ENCODE data around the gene CEACAM19. TPM values are rescaled to one million over a fixed set of nuclear protein-coding genes. Genes with fewer than 3 reads are reported as not detected.

Gene CEACAM19
- total RNA-seq, 4 donors from 2014 or later: 0.49 to 1.5 (median 1.2) TPM

DNA sequence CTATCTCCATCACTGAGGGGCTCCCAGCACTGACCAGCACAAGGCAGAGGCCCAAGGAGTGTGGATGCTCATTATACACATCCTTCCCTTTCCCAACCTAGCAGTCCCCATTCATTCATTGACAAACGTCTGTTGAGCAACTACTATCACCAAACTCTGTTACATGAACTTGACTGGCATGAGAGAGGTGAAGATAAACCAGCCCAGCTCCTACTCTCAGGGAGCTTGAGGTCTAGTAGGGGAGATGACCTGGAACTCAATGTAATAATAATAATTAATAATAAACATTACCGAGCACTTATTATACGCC, 18.8 kb downstream of the CEACAM19 start:
- TF ChIP-seq, protein P1, sequence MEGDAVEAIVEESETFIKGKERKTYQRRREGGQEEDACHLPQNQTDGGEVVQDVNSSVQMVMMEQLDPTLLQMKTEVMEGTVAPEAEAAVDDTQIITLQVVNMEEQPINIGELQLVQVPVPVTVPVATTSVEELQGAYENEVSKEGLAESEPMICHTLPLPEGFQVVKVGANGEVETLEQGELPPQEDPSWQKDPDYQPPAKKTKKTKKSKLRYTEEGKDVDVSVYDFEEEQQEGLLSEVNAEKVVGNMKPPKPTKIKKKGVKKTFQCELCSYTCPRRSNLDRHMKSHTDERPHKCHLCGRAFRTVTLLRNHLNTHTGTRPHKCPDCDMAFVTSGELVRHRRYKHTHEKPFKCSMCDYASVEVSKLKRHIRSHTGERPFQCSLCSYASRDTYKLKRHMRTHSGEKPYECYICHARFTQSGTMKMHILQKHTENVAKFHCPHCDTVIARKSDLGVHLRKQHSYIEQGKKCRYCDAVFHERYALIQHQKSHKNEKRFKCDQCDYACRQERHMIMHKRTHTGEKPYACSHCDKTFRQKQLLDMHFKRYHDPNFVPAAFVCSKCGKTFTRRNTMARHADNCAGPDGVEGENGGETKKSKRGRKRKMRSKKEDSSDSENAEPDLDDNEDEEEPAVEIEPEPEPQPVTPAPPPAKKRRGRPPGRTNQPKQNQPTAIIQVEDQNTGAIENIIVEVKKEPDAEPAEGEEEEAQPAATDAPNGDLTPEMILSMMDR (IDR thresholded peaks at IDR 0.05; ENCODE audit: low read depth): no peak

DNA sequence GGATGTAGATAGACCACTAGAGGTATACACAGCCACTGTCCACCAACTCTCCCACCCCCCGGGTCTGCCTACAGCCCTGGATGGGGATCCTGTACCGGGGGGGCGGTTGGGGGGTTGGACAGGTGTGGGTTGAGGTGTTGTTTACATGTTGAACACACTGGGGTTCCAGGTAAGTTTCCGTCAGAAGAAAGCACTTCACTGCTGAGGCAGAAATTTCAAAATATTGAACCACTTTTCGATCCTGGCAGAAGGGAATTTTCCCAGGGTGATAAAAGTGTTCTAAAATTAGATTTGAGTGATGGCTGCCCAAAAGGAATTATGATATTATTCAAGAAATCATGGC, 21.1 kb downstream of the CEACAM19 start:
- TF ChIP-seq, protein P1 (IDR thresholded peaks at IDR 0.05; ENCODE audit: low read depth): no peak

DNA sequence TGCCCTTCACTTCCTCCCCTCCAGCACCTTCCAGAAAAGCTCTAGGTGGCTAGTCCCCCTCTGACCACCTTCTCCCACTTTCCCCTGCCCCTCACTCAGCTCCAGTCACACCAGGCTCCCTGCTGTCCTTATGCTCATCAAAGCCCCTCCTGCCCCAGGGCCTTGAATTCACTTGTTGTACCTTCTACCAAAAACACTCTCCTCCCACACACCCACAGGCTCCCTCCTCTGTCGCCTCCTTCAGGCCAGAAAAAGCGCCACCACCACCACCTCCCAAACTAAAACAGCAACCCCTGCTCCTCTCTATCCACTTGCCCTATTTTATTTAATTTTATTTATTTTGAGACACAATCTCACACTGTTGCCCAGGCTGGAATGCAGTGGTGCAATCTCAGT, 22.9 kb downstream of the CEACAM19 start:
- TF ChIP-seq, protein P1 (IDR thresholded peaks at IDR 0.05; ENCODE audit: low read depth): no peak

DNA sequence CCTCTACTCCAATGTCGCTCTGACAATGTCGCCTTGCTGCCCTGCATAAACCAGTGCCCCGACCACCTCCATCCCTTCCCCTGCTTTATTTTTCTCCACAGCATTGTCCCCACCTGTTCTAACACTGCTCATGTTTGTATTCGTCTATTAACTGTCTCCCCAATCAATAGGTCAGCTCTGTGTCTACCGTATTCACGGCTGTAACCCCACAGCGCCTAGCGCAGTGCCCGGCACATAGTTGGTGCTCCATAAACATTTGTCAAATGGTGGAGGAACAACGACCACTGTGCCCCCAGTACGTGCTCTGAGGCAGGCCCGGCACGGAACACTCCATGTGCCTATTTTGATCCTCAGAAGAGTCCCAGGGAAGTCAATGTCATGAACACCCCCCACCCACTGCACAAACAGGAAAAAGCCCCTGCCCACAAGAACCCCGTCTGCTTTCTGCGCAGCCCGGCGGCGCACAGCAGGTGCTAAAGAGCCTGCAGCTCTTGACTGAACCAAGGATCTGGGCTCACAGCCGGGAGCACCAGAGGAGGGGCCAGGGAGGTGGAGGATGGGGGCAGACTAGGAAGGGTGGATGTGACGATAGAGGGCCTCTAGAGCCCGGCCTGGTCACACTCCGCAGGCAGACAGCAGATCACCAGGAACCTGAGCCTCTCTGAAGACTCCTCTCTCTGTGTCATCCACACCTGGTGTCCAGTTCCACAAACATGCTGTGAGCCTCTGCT, 25.8 kb downstream of the CEACAM19 start:
- TF ChIP-seq, protein P1 (IDR thresholded peaks at IDR 0.05; ENCODE audit: low read depth): no peak

DNA sequence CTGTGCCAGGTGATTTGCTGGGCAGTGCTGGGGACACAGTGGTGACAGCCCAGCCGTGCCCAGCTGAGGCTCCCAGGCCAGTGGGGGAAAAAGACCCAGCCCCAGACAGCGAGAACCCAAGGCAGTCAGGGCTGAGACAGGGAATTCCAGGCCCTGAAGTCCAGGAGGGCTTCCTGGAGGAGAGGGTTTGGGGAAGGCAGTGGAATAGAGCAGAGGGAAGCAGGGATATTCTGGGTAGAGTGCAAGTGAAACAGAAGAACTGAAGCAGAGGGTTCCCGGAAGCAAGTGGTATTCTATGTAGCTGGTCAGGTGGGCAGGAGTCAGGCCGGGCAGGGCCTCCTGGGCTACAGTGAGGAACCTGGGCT, 26.4 kb downstream of the CEACAM19 start:
- TF ChIP-seq, protein P1 (IDR thresholded peaks at IDR 0.05; ENCODE audit: low read depth): no peak

DNA sequence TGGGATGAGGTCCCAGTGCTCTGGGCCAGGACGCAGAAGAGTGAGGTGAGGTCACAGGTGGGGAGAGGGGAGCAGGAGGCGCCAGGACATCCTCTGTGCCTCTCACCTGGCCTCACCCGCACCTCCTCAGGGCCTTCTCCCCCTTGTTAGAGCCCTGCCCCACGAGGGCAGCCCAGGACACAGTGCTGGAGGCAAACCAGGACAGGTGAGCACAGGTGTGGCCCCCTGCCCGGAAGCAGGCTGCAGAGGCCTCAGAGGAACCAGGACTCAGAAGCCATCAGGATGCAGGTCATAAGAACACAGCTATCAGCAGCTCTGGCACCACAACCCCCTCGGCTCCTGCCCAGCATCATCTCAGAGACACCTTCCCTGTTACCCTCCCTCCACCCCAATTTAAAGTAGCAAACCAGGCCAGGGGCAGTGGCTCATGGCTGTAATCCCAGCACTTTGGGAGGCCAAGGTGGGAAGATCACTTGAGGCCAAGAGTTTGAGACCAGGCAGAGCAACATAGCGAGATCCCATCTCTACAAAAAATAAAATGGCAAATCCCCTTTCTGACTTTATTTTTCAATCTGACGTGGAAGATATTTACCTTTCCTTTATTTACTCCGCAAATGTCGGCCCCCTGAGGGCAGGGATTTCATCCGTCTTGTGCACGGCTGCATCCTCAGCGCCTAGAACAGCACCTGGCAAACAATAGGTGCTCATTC, 27.4 kb downstream of the CEACAM19 start, which contains the start of gene CEACAM16:
Gene CEACAM16, plus strand, starts transcription at position 660 of the 710 bp plus-strand sequence. CDS start 2,306 bp downstream, outside the sequence.
- TF ChIP-seq, protein P1 (IDR thresholded peaks at IDR 0.05; ENCODE audit: low read depth): no peak

DNA sequence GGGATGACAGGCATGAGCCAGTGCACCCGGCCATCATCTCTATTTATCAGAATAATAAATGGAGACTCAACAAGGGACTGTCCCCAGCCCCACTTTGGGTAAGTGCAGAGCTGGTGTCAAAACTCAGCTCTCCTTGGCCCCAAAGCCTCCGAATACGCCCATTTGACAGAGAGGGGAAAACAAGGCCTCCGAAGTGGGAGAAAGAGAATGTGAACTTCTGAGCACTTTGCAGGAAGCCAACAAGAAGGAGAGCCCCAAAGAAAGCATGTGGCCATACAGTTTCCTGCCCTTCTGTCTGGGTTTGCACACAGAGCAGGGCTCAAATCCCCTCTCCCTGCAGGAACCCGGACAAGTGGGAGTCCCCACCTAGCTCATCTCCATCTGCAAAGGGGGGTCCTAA, 29.3 kb downstream of the CEACAM19 start:
- TF ChIP-seq, protein P1 (IDR thresholded peaks at IDR 0.05; ENCODE audit: low read depth): no peak

Measured in subcutaneous adipose tissue (tissue), 4 donors.